AG08396 (cell line): ENCODE measurements around the gene GALNT8.
"Not testable (repeated sequence)": the region's sequence is repeated elsewhere in the genome, so short reads cannot be mapped to it uniquely, and the experiment has no call there.

Experiments used
- DNase-seq: peaks from one replicate; pipeline ENCODE4 v3.0.0; 2012; ENCODE audit warnings: low spot score, mixed read lengths

The GALNT8 gene

GRCh38 chr12:4719821-4720636 lies at the start of gene GALNT8:
GALNT8 (plus strand) TSS chr12:4720400; CDS start chr12:4720678, 278 bp downstream.
- no peak for DNase-seq

DNA sequence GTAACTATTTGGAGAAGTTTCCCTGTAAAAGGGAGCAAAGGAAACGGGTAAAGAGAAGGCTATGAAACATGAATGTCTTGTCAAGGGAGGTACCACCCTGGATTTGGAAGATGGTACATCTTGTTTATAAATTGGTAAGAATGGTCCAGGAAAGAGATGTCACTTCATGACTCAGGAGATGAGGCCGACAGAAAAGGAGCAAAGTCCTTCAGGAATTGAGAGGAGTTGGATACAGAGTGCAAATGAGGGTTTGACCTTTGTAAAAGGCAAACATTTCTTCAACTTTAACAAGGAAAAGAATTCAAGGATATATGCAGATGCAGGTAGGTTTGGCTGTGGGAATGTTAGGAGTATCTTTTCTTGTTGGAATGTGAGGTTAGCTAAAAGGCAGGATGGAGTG lies 40.5 kb upstream of the GALNT8 start:
- no peak for DNase-seq

- DNase-seq: no peak
Observed at GRCh38 chr12:4681732-4682131, 38.5 kb upstream of the GALNT8 start.

GRCh38 chr12:4685317-4685716 lies 34.9 kb upstream of the GALNT8 start:
- DNase-seq: no peak

- no peak for DNase-seq
Observed at GRCh38 chr12:4690760-4691159, 29.4 kb upstream of the GALNT8 start.

GRCh38 chr12:4700621-4701026 lies 19.6 kb upstream of the GALNT8 start:
- DNase-seq: peak; percentile 33

- DNase-seq: peak; percentile 28
Observed at GRCh38 chr12:4701395-4702190, 18.6 kb upstream of the GALNT8 start.

GRCh38 chr12:4703676-4704075 lies 16.5 kb upstream of the GALNT8 start:
- DNase-seq: no peak

DNA sequence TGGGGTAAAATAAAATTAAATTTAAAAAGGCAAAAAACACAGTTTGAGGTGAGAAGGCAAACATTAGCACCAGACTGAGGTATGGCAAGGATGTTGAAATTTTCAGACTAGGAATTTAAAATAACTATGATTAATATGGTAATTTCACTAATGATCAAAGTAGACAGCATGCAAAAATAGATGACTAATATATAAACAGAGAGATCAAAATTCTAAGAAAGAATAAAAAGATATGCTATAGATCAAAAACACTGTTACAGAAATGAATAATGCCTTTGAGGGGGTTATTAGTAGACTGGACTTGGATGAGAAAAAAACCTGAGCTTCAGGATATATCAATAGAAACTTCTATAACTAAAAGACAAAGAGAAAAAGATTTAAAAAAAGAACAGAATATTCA lies 14.4 kb upstream of the GALNT8 start:
- DNase-seq: no peak

GRCh38 chr12:4707306-4707705 lies 12.9 kb upstream of the GALNT8 start:
- no peak for DNase-seq

DNA sequence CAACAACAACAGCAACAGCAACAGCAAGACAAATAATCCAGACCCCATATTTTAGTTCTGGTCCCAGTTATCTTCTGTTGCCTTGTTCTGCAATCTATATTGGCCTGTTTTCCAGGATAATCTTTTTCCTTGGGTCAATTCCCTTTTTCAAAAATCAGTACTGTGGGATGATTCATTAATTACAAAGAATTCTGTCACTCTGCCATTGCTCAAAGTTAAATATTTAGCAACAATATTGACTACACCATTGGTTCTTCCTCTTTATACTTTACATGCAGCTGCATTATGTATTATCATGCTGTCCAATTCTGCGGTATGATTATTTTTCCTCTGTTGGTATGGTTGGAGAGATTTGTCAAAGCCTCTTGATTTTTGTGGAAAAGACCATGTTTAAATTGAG lies 10.1 kb upstream of the GALNT8 start:
- DNase-seq: no peak

GRCh38 chr12:4714879-4715278 lies 5.3 kb upstream of the GALNT8 start:
- no peak for DNase-seq

GRCh38 chr12:4717806-4718205 lies 2.4 kb upstream of the GALNT8 start:
- DNase-seq: no peak

GRCh38 chr12:4720637-4720995 lies 416 bp downstream of the GALNT8 start:
- DNase-seq: no peak

DNA sequence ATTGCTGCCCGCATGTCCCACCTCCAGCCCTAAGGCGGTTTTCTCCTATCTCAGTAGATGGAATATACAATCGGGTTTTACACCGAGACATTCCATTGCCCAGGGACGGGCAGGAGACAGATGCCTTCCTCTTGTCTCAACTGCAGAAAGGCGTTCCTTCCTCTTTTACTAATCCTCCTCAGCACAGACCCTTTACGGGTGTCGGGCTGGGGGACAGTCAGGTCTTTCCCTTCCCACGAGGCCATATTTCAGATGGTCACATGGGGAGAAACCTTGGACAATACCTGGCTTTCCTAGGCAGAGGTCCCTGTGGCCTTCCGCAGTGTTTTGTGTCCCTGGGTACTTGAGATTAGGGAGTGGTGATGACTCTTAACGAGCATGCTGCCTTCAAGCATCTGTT lies 1.4 kb downstream of the GALNT8 start:
- not testable (repeated sequence) for DNase-seq

GRCh38 chr12:4723226-4723625 lies 3.0 kb downstream of the GALNT8 start:
- no peak for DNase-seq

DNA sequence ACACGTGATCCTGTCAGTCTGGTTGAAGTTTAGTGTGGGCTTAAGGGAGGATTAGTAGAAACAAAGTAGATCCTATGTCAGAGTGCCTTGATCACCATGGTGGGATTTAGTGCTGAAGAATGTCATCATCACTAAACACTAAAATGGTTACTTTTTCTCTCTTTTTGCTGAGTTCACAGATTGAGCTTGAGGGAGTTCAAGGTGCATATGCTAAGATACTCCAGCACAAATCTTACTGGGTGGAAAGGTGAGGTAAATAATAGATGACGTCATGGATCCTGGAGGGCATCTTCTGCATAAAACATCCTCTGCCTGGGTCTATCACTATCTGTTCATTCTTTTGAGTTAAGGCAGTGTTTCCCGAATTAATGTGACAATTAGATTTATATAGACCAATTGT lies 4.9 kb downstream of the GALNT8 start:
- DNase-seq: no peak

GRCh38 chr12:4734625-4735340 lies 14.6 kb downstream of the GALNT8 start:
- no peak for DNase-seq

DNA sequence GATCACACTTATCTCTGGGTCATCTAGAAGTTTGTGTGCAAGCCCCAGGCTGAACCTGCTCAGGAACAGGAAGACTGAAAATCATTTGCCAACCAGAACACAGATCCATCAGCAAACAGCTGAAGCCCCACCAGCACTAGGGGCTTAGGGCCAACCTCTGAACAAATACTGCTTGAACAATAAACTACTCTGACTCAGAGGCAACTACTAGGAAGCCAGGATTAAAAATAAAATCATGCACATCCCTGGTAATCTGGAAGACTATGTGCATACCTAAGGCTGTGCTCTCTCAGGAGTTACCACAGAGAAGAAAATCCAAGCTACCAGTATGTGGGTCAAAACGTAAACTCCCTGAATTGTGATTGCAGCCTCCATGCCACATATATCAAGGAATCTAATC lies 15.9 kb downstream of the GALNT8 start:
- DNase-seq: no peak

- no peak for DNase-seq
Observed at GRCh38 chr12:4738541-4738940, 18.3 kb downstream of the GALNT8 start.

DNA sequence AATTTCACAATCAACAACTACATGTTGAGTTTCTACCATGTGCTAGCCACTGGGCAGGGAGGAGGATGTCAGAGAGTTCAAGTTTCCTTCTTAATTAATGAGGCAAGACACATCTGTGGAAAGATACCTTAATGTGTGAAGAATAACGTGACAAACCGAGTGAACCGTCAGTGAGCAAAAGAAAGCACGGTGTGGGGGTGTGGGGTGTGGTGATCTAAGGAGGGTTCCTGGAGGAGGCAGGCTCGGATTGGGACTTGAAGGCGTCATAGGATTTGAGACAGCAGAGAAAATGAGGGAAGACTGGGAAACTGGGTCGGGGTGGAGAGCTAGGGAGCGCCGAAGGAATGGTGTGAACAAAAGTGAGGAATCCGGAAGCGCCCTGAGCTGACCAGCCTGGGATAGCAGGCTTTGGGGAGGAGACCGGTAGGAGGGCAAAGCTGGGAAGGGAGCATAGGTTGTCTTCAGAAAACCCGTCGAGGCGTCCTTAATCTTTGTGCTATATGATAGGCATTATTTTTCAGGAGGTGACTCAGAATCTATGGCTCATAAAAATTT lies 22.3 kb downstream of the GALNT8 start:
- DNase-seq: no peak

DNA sequence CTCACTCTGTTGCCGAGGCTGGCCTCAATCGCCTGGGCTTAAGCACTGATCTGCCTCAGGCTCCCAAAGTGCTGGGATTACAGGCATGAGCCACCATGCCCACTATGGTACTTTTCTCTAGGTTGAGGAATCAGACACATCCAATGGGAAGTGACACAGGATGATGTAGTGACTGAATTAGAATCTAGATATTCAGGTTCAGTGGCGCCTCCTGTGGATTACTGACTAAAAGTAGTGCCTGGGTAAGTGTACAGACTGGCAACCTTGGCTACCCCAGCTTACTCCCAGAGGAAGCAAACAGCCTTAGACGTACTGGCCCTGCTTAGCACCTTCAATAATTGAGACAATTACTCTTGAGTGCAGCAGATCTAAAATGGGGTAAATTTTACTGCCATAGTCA lies 22.8 kb downstream of the GALNT8 start:
- DNase-seq: no peak
